OCI-LY7 (cell line): Measurements from ENCODE around the gene ATP9B.

ENCODE experiments used
- CTCF ChIP-seq: fragments of 200-600 bp; sonication (generic); conservative IDR thresholded peaks from 2 replicates; pipeline ENCODE4 v1.5.1; 2014; ENCODE audit warnings: mild to moderate bottlenecking, antibody characterized with exemption, low read length, moderate library complexity, mixed read lengths
- EZH2phosphoT487 ChIP-seq: fragments of 200-600 bp; sonication (generic); IDR thresholded peaks from 2 replicates; pipeline ENCODE4 v1.6.1; 2018; ENCODE audit warnings: low read depth, borderline replicate concordance, mild to moderate bottlenecking, mixed run types, antibody characterized with exemption, low read length, moderate library complexity, mixed read lengths

- no peak for TF ChIP-seq CTCF
- TF ChIP-seq EZH2phosphoT487, result no peak
These were observed 326.1 kb downstream of the ATP9B start for GRCh38 chr18:79395308-79395640.
